ENCODE measurements around the gene NFATC2. TPM values are rescaled to one million over a fixed set of nuclear protein-coding genes. Genes with fewer than 3 reads are reported as not detected.
A peak's percentile ranks its signal among the peaks of the same experiment; 100 is the strongest.
"Not testable (repeated sequence)": the region's sequence is repeated elsewhere in the genome, so short reads cannot be mapped to it uniquely, and the experiment has no call there.

The NFATC2 gene
- polyA plus RNA-seq, 1 donor, result 22.3 TPM

DNA sequence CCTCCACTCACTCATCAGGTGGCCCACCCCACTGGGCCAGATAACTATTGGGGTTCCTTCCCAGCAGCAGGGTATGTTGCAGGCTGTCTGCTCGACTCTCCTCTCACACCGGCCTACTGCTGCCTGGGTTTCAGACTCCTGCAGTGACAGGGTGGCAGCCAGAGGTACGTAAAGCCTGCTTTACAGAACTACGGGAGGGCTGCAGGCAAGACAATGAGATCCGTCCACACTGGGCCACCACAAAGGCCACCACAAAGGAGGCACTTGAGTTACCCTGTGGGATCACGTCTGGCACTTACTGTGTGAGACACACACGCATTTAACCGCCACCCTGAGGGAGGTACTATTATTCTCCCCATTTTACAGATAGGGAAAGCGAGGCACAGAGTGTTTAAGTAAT, 78.5 kb downstream of the NFATC2 start:
- no CpG with 5 or more reads among the region's 9 CpGs for WGBS (ENCODE audit: insufficient coverage, low lambda C conversion rate)
- H3K36me3 ChIP-seq (ENCODE audit: control insufficient read depth, insufficient read depth, low read length), result peaks cover 51% of the 10 kb centered on the region
- no peak for DNase-seq
- no peaks in the 10 kb centered on the region for H3K9me3 ChIP-seq (ENCODE audit: control insufficient read depth, low read depth, low read length)
- H3K4me3 ChIP-seq (ENCODE audit: low read length), result no peak overlapping the region
- H3K27me3 ChIP-seq (ENCODE audit: control insufficient read depth, insufficient read depth, low read length), result no peaks in the 10 kb centered on the region
- no peaks in the 10 kb centered on the region for H3K4me1 ChIP-seq (ENCODE audit: control insufficient read depth, insufficient read depth, low read length)
- H3K27ac ChIP-seq (ENCODE audit: low read length), result no peak overlapping the region

- Histone ChIP-seq H3K9me3 (ENCODE audit: control insufficient read depth, low read depth, low read length) (no peaks in the 10 kb centered on the region), H3K4me3 (ENCODE audit: low read length) (no peak overlapping the region), H3K4me1 (ENCODE audit: control insufficient read depth, insufficient read depth, low read length) (no peaks in the 10 kb centered on the region), H3K27ac (ENCODE audit: low read length) (no peak overlapping the region), H3K27me3 (ENCODE audit: control insufficient read depth, insufficient read depth, low read length) (no peaks in the 10 kb centered on the region), H3K36me3 (ENCODE audit: control insufficient read depth, insufficient read depth, low read length) (peaks cover 53% of the 10 kb centered on the region)
- no peak for DNase-seq
- no CpG with 5 or more reads among the region's 8 CpGs for WGBS (ENCODE audit: insufficient coverage, low lambda C conversion rate)
These were observed 79.0 kb downstream of the NFATC2 start for GRCh38 chr20:51463560-51463959.

DNA sequence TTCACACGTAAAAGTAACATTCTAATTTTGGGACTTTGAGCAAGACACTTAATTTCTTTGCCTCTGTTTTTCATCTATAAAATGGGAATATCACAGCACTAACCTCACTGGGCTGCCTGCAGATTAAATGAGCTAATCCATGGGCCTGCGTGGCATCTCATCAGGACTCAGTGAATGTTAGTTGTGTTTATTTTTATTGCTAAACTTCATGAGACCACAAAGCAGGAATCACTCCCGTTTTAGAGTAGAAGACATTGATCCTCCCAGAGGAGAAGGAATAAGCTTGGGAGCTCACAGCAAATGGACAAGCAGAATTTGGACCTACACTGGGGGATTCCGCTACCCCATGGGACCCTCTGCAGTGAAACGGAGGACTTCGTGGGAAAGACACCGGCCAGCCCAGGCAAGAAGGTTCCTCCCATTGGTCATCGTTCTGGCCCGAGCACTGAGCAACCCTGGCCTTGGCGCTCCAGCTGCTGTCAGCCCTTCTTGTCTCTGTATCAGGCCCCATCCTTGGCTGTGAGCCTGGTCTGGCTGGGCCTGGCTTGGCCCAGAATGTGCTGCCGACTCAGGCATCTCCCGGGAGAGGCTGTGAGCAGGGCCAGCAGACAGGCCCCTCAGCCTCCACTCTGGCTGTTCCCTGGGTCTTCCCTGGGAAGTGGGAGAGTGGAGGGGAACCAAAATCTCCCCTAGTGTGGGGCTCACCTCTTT, 79.8 kb downstream of the NFATC2 start:
- WGBS (ENCODE audit: insufficient coverage, low lambda C conversion rate), result no CpG with 5 or more reads among the region's 12 CpGs
- Histone ChIP-seq H3K27me3 (ENCODE audit: control insufficient read depth, insufficient read depth, low read length) (no peaks in the 10 kb centered on the region), H3K4me3 (ENCODE audit: low read length) (no peak overlapping the region), H3K9me3 (ENCODE audit: control insufficient read depth, low read depth, low read length) (no peaks in the 10 kb centered on the region), H3K27ac (ENCODE audit: low read length) (no peak overlapping the region), H3K36me3 (ENCODE audit: control insufficient read depth, insufficient read depth, low read length) (peaks cover 53% of the 10 kb centered on the region), H3K4me1 (ENCODE audit: control insufficient read depth, insufficient read depth, low read length) (no peaks in the 10 kb centered on the region)
- peak in 1 of 2 donors; percentile 40 for DNase-seq

DNA sequence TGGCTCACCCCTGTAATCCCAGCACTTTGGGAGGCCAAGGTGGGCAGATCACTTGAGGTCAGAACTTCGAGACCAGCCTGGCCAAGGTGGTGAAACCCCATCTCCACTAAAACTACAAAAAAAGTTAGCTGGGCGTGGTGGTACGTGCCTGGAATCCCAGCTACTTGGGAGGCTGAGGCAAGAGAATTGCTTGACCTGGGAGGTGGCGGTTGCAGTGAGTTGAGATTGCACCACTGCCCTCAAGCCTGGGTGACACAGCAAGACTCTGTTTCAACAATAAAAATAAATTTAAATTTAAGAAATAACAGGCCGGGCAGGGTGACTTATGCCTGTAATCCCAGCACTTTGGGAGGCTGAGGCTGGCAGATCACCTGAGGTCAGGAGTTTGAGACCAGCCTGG, 80.7 kb downstream of the NFATC2 start:
- not testable (repeated sequence) for H3K4me1 ChIP-seq (ENCODE audit: control insufficient read depth, insufficient read depth, low read length); H3K4me3 ChIP-seq (ENCODE audit: low read length); H3K9me3 ChIP-seq (ENCODE audit: control insufficient read depth, low read depth, low read length); DNase-seq; H3K27me3 ChIP-seq (ENCODE audit: control insufficient read depth, insufficient read depth, low read length); H3K27ac ChIP-seq (ENCODE audit: low read length)
- peaks cover 54% of the 10 kb centered on the region for H3K36me3 ChIP-seq (ENCODE audit: control insufficient read depth, insufficient read depth, low read length)
- no CpG with 5 or more reads among the region's 5 CpGs for WGBS (ENCODE audit: insufficient coverage, low lambda C conversion rate)

- no peak for DNase-seq
- Histone ChIP-seq H3K36me3 (ENCODE audit: control insufficient read depth, insufficient read depth, low read length) (peaks cover 54% of the 10 kb centered on the region), H3K27ac (ENCODE audit: low read length) (no peak overlapping the region), H3K27me3 (ENCODE audit: control insufficient read depth, insufficient read depth, low read length) (no peaks in the 10 kb centered on the region), H3K9me3 (ENCODE audit: control insufficient read depth, low read depth, low read length) (no peaks in the 10 kb centered on the region), H3K4me3 (ENCODE audit: low read length) (no peak overlapping the region), H3K4me1 (ENCODE audit: control insufficient read depth, insufficient read depth, low read length) (no peaks in the 10 kb centered on the region)
- no CpG with 5 or more reads among the region's 8 CpGs for WGBS (ENCODE audit: insufficient coverage, low lambda C conversion rate)
These were observed 81.2 kb downstream of the NFATC2 start for GRCh38 chr20:51461306-51461705.

- Histone ChIP-seq H3K4me1 (ENCODE audit: control insufficient read depth, insufficient read depth, low read length) (no peaks in the 10 kb centered on the region), H3K36me3 (ENCODE audit: control insufficient read depth, insufficient read depth, low read length) (peaks cover 52% of the 10 kb centered on the region), H3K27me3 (ENCODE audit: control insufficient read depth, insufficient read depth, low read length) (no peaks in the 10 kb centered on the region), H3K27ac (ENCODE audit: low read length) (no peak overlapping the region), H3K4me3 (ENCODE audit: low read length) (no peak overlapping the region), H3K9me3 (ENCODE audit: control insufficient read depth, low read depth, low read length) (no peaks in the 10 kb centered on the region)
- DNase-seq, result no peak
- WGBS (ENCODE audit: insufficient coverage, low lambda C conversion rate), result no CpG with 5 or more reads among the region's 13 CpGs
These were observed 81.8 kb downstream of the NFATC2 start for GRCh38 chr20:51460569-51461265.

DNA sequence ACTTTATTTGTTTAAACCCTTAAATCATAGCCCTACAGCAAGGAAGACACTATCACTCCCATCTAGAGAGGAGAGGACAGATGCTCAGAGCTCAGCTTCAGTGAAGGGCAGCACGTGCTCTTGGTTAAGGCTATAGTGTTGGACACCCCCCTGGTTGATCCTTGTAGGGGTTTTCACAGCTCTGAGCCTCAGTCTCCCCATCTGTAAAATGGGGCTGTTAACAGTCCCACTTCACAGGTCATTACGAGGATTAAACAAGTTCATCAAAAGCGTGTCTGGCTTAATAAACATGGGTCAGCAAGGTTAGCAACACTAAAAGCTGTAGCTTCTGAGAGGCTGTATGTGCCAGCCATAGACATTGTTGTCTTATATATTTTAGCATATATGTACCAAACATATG, 82.4 kb downstream of the NFATC2 start:
- H3K9me3 ChIP-seq (ENCODE audit: control insufficient read depth, low read depth, low read length), result no peaks in the 10 kb centered on the region
- WGBS (ENCODE audit: insufficient coverage, low lambda C conversion rate), result no CpG with 5 or more reads among the region's 3 CpGs
- H3K4me1 ChIP-seq (ENCODE audit: control insufficient read depth, insufficient read depth, low read length), result no peaks in the 10 kb centered on the region
- H3K27me3 ChIP-seq (ENCODE audit: control insufficient read depth, insufficient read depth, low read length), result no peaks in the 10 kb centered on the region
- peaks cover 50% of the 10 kb centered on the region for H3K36me3 ChIP-seq (ENCODE audit: control insufficient read depth, insufficient read depth, low read length)
- H3K4me3 ChIP-seq (ENCODE audit: low read length), result no peak overlapping the region
- no peak for DNase-seq
- H3K27ac ChIP-seq (ENCODE audit: low read length), result no peak overlapping the region

DNA sequence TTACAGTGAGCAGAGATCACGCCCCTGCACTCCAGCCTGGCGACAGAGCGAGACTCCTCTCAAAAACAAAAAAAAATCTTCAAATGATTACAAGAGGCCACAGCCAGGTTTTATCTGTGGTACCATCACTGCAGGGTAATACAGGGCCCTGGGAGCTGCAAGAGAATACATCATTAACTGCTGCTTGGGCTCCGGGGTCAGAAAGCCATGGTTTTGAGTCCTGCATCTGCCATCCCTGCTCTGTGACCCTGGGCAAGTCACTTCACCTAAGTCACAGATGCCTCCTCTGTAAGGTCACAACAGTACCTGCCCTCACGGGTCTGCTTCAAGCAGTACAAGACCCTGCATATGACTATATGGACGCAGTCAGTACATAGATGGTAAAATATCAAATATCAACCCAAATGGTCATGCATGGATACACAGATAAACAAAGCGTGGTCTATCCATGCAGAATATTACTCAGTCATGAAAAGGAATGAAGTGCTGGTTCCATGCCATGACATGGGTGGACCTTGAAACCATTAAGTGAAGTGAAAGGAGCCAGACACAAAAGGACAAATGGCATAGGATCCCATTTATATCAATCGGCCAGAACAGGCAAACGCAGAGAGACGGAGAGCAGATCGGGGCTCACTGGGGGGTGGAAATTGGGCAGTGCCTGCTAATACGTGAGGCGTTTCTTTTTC, 83.6 kb downstream of the NFATC2 start:
- Histone ChIP-seq H3K36me3 (ENCODE audit: control insufficient read depth, insufficient read depth, low read length) (peaks cover 58% of the 10 kb centered on the region), H3K4me1 (ENCODE audit: control insufficient read depth, insufficient read depth, low read length) (no peaks in the 10 kb centered on the region), H3K27me3 (ENCODE audit: control insufficient read depth, insufficient read depth, low read length) (no peaks in the 10 kb centered on the region), H3K27ac (ENCODE audit: low read length) (no peak overlapping the region), H3K9me3 (ENCODE audit: control insufficient read depth, low read depth, low read length) (no peaks in the 10 kb centered on the region), H3K4me3 (ENCODE audit: low read length) (no peak overlapping the region)
- DNase-seq, result no peak
- WGBS (ENCODE audit: insufficient coverage, low lambda C conversion rate), result 83% methylated on average over 1 of the region's 13 CpGs

DNA sequence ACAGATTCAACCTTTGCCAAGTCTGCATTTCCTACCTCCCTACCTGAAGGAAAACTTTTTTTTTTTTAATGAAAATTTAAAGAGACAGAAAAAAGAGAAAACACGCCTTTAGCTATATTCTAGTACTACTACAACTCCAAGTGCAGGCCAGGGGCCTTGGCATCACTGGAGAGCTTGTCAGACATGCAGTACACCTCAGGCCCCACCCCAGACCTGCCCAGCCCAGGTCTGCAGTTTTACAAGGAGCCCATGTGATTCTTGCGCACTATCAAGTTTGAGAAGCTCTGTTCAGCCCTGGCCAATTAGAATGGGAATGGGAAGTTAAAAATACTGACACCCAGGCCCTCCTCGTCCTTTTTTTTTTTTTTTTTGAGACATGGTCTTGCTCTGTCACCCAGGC, 85.0 kb downstream of the NFATC2 start:
- H3K4me1 ChIP-seq (ENCODE audit: control insufficient read depth, insufficient read depth, low read length), result no peaks in the 10 kb centered on the region
- 80% methylated on average over 1 of the region's 3 CpGs for WGBS (ENCODE audit: insufficient coverage, low lambda C conversion rate)
- no peak overlapping the region for H3K4me3 ChIP-seq (ENCODE audit: low read length)
- no peaks in the 10 kb centered on the region for H3K9me3 ChIP-seq (ENCODE audit: control insufficient read depth, low read depth, low read length)
- H3K27ac ChIP-seq (ENCODE audit: low read length), result no peak overlapping the region
- DNase-seq, result no peak
- H3K27me3 ChIP-seq (ENCODE audit: control insufficient read depth, insufficient read depth, low read length), result no peaks in the 10 kb centered on the region
- H3K36me3 ChIP-seq (ENCODE audit: control insufficient read depth, insufficient read depth, low read length), result peaks cover 55% of the 10 kb centered on the region

DNA sequence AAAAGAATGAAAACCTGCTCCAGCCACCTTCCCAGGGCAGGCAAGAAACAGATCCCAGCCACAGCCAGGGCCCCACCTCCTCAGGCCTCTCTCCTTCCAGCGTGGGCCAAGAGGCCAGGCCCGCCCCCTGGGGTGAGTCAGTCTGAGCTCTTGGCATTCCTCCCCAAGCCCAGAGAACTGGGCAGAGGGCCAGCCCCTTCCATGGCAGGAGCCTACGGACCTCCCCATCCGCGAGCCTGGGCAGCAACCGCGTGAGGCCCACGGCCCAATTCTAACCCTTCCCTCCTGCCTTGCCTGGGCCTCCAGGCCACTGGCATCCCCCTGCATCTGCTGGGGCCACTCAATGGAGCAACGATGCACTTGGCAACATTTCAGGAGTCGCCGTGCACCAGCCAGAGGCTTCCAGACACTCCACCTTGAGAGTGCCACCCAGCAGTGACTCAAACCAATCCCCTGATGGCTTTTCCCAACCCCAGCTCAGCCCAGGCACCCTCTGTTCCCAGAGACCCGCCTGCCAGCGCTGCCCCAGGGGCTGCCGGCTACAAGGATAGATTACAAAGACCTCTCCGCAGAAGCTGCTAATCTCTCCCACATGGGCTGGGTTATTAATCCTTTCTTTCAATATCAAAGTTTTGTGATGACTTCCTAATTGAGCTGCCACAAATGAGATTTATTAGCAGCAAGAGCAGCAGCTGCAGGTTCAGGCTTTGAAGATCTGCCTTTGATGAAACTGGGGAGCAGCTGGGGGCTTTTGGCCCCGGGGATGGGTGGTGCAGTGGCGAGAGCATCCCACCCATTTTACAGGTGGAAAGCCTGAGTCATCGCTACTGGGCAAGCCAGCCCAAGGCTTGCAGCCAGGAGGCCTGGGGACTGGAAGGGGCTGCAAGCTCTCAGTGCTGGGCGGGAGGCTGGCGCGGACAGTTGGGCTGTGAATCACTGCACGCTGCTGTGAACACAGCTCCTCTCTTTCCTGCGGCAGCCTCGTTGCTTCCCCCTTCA, 85.7 kb downstream of the NFATC2 start:
- no peaks in the 10 kb centered on the region for H3K27me3 ChIP-seq (ENCODE audit: control insufficient read depth, insufficient read depth, low read length)
- H3K27ac ChIP-seq (ENCODE audit: low read length), result no peak overlapping the region
- no peak overlapping the region for H3K4me3 ChIP-seq (ENCODE audit: low read length)
- DNase-seq, result peak; percentile 44 to 64
- no CpG with 5 or more reads among the region's 24 CpGs for WGBS (ENCODE audit: insufficient coverage, low lambda C conversion rate)
- H3K4me1 ChIP-seq (ENCODE audit: control insufficient read depth, insufficient read depth, low read length), result no peaks in the 10 kb centered on the region
- H3K36me3 ChIP-seq (ENCODE audit: control insufficient read depth, insufficient read depth, low read length), result peaks cover 60% of the 10 kb centered on the region
- no peaks in the 10 kb centered on the region for H3K9me3 ChIP-seq (ENCODE audit: control insufficient read depth, low read depth, low read length)

All from large intestine (tissue), 3 donors.